Mucosa of descending colon (tissue), 3 donors: Measurements from ENCODE around the gene HTR3D. TPM values are rescaled to one million over a fixed set of nuclear protein-coding genes. Genes with fewer than 3 reads are reported as not detected.
A peak's percentile ranks its signal among the peaks of the same experiment; 100 is the strongest.

ENCODE experiments used
- ATAC-seq: fragments of 200-7000 bp; cut with Tn5 transposase; one replicate; pipeline ENCODE4 v1.9.1; 2020; ENCODE audit warnings: mild to moderate bottlenecking, moderate library complexity
- DNase-seq, 3 donors: peaks; one replicate each; pipeline ENCODE4 v3.0.0-alpha.2; 2020
- H3K36me3 ChIP-seq: fragments of 200-600 bp; one replicate; pipeline ENCODE4 v1.8.0; 2021; ENCODE audit warnings: low read depth, mild to moderate bottlenecking
- H3K4me1 ChIP-seq: fragments of 200-600 bp; one replicate; pipeline ENCODE4 v1.8.0; 2021; ENCODE audit warnings: low read depth, mild to moderate bottlenecking
- H3K4me3 ChIP-seq: fragments of 200-600 bp; one replicate; pipeline ENCODE4 v1.8.0; 2021; ENCODE audit warnings: mild to moderate bottlenecking
- H3K9me3 ChIP-seq: fragments of 200-600 bp; one replicate; pipeline ENCODE4 v1.8.0; 2021; ENCODE audit warnings: mild to moderate bottlenecking
- intact Hi-C, 2 donors: fragments of 100-400 bp; cut with DNase I in 1 of 2; cut with micrococcal nuclease in 1 of 2; formaldehyde crosslinking; loops; one replicate each; pipeline versions ENCODE4 v1.11.0 to v1.11.1; 2022; cut with DNase I, micrococcal nuclease
- total RNA-seq, 3 donors: library from RNA; stranded (reverse); fragmentation: NEBNext Ultra II Directional in 2 of 3; extraction: Animal tissue kit (Norgen Biotek cat#: 25700) in 2 of 3; gene quantifications; one replicate each; pipeline versions ENCODE4 v1.2.1 to v1.2.4, GENCODE V29; 2021 to 2023
- TF ChIP-seq, protein P1 (sequence below): fragments of 200-600 bp; IDR thresholded peaks from one replicate; pipeline ENCODE4 v1.8.0; 2022; ENCODE audit warnings: antibody characterized with exemption, mild to moderate bottlenecking
- donor health status: DM: no; HTN: no; CAD: no; lungs with moderate emphysema.
- donor health status: DM: no; HTN: no; CAD: no.
- donor health status: DM: no; HTN: yes; CAD: no.

Gene HTR3D
- total RNA-seq, 3 donors from 2014 or later: not detected

DNA sequence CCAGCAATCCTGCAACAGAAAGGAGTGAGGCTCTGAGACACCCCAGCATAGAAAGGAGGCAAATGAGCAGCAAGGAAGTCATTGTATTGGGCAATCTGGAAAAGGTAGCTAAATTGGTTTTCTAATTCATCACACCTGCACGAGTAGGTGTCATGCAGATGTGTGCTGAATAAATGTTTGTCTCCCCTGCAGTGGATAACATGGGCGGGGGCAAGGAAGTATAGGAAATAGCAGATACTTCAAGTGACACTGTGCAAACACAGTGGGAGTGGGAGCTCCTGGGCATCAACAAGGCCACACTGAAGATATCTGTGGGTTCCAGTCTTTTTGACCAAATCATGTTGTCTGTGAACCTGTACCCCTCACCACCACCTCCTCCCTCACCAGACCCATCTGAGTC lies 50.9 kb downstream of the HTR3D start:
- Histone ChIP-seq H3K4me1 (no peaks in the 10 kb centered on the region), H3K36me3 (no peaks in the 10 kb centered on the region), H3K9me3 (no peaks in the 10 kb centered on the region), H3K4me3 (no peak overlapping the region)
- intact Hi-C loops: no loop called here
- DNase-seq (peak in 1 of 3 donors; percentile 5), ATAC-seq (peak; percentile 67)
- TF ChIP-seq, protein P1, sequence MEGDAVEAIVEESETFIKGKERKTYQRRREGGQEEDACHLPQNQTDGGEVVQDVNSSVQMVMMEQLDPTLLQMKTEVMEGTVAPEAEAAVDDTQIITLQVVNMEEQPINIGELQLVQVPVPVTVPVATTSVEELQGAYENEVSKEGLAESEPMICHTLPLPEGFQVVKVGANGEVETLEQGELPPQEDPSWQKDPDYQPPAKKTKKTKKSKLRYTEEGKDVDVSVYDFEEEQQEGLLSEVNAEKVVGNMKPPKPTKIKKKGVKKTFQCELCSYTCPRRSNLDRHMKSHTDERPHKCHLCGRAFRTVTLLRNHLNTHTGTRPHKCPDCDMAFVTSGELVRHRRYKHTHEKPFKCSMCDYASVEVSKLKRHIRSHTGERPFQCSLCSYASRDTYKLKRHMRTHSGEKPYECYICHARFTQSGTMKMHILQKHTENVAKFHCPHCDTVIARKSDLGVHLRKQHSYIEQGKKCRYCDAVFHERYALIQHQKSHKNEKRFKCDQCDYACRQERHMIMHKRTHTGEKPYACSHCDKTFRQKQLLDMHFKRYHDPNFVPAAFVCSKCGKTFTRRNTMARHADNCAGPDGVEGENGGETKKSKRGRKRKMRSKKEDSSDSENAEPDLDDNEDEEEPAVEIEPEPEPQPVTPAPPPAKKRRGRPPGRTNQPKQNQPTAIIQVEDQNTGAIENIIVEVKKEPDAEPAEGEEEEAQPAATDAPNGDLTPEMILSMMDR: no peak

DNA sequence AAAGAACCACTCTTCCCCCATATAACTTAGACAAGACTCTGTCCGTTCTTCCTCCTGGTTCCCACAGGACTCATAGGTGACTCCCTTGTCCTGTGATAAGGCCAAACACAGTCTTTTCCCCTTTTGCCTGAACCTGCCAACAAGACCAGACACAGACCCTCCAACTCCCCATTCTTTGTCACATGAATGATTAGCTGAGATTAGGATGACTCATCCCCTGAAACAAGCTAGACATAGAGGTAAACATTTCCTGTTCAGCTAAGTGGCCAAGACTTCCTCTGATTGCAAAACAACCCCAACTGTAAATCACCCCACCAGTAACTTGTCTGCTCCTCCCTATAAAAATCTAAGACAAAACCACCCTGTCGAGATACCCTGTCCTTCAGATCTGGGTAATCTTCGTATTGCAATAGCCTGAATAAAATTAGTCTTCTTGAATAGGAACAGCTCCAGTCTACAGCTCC lies 53.9 kb downstream of the HTR3D start:
- ATAC-seq: no peak
- DNase-seq: no peak
- intact Hi-C loops: no loop called here
- H3K9me3 ChIP-seq: no peaks in the 10 kb centered on the region
- H3K36me3 ChIP-seq: no peaks in the 10 kb centered on the region
- TF ChIP-seq, protein P1: no peak
- no peak overlapping the region for H3K4me3 ChIP-seq
- H3K4me1 ChIP-seq: no peaks in the 10 kb centered on the region

Other genes starting within 250 kb of the HTR3D start
- 1 to 10 TPM in 2 of 3 donors, under 1 TPM in 1; 0.55 to 3.1 (median 1.2) TPM for gene MAP6D1, start 206.2 kb upstream of the HTR3D start, total RNA-seq
- gene PARL, start 146.9 kb upstream of the HTR3D start, total RNA-seq: 10 to 100 TPM; 67.0 to 71.8 (median 68.9) TPM
- gene ABCC5, start 13.9 kb upstream of the HTR3D start, total RNA-seq: 10 to 100 TPM; 34.4 to 45.7 (median 39.4) TPM
- under 1 TPM in 2 of 3 donors, not detected in 1; 0.17 to 0.41 TPM for gene HTR3C, start 21.3 kb downstream of the HTR3D start, total RNA-seq
- under 1 TPM; 0.16 to 0.70 (median 0.35) TPM for gene HTR3E, start 65.3 kb downstream of the HTR3D start, total RNA-seq
- 10 to 100 TPM; 41.4 to 48.6 (median 47.0) TPM for gene EIF2B5, start 103.6 kb downstream of the HTR3D start, total RNA-seq
- 100 to 1,000 TPM in 1 of 3 donors, 10 to 100 TPM in 2; 63.3 to 104 (median 69.1) TPM for gene DVL3, start 123.6 kb downstream of the HTR3D start, total RNA-seq
- gene AP2M1, start 143.1 kb downstream of the HTR3D start, total RNA-seq: 100 to 1,000 TPM; 215 to 297 (median 227) TPM
- gene ABCF3, start 154.5 kb downstream of the HTR3D start, total RNA-seq: 10 to 100 TPM; 60.7 to 79.7 (median 72.3) TPM
- gene VWA5B2, start 197.8 kb downstream of the HTR3D start, total RNA-seq: 1 to 10 TPM in 2 of 3 donors, under 1 TPM in 1; 0.60 to 2.9 (median 2.6) TPM
- 10 to 100 TPM; 30.8 to 39.9 (median 34.5) TPM for gene ALG3, start 217.2 kb downstream of the HTR3D start, total RNA-seq
- gene EEF1AKMT4, start 217.9 kb downstream of the HTR3D start, total RNA-seq: 1 to 10 TPM; 2.8 to 5.0 (median 3.2) TPM
- under 1 TPM in 1 of 3 donors, not detected in 2; 0.95 TPM for gene CAMK2N2, start 229.8 kb downstream of the HTR3D start, total RNA-seq
- 1 to 10 TPM in 1 of 3 donors, under 1 TPM in 1, not detected in 1; 0.19 to 2.2 TPM for gene ECE2, start 244.3 kb downstream of the HTR3D start, total RNA-seq